Memory B cell (primary cell): ENCODE results near the gene CHGA.

ENCODE experiments used
- ATAC-seq: fragments of 150-1000 bp; cut with Tn5 transposase; 2 replicates; pipeline ENCODE4 v1.10.0; 2021; ENCODE audit warnings: low read depth, mild to moderate bottlenecking, moderate library complexity
- DNase-seq, 2 donors: peaks; one replicate each; pipeline ENCODE4 v3.0.0; 2022; ENCODE audit warnings: low spot score in 2 of 2
- H3K27ac Mint-ChIP-seq: one replicate; pipeline ENCODE4 v1.8.0; 2022; ENCODE audit warnings: mild to moderate bottlenecking, moderate library complexity, mixed read lengths
- H3K27me3 Mint-ChIP-seq: one replicate; pipeline ENCODE4 v1.8.0; 2022; ENCODE audit warnings: mixed read lengths
- H3K36me3 Mint-ChIP-seq: one replicate; pipeline ENCODE4 v1.8.0; 2022; ENCODE audit warnings: mild to moderate bottlenecking, mixed read lengths
- H3K4me1 Mint-ChIP-seq: one replicate; pipeline ENCODE4 v1.8.0; 2022; ENCODE audit warnings: mixed read lengths
- H3K4me3 Mint-ChIP-seq: one replicate; pipeline ENCODE4 v1.8.0; 2022; ENCODE audit warnings: mild to moderate bottlenecking, moderate library complexity, mixed read lengths
- H3K9me3 Mint-ChIP-seq: one replicate; pipeline ENCODE4 v1.8.0; 2022; ENCODE audit warnings: mixed read lengths

CHGA gene

GRCh38 chr14:92940543-92940942 is 17.6 kb downstream of the CHGA start:
- Mint-ChIP-seq H3K9me3 (no peaks in the 10 kb centered on the region), H3K4me1 (peaks cover 2% of the 10 kb centered on the region), H3K27ac (no peak overlapping the region), H3K4me3 (no peak overlapping the region), H3K27me3 (no peaks in the 10 kb centered on the region), H3K36me3 (peaks cover 11% of the 10 kb centered on the region)
- ATAC-seq (no peak), DNase-seq (no peak)

GRCh38 chr14:92941531-92941930 is 18.6 kb downstream of the CHGA start:
- H3K27ac Mint-ChIP-seq, result no peak overlapping the region
- H3K4me3 Mint-ChIP-seq, result no peak overlapping the region
- peaks cover 2% of the 10 kb centered on the region for H3K4me1 Mint-ChIP-seq
- H3K36me3 Mint-ChIP-seq, result peaks cover 9% of the 10 kb centered on the region
- ATAC-seq (no peak), DNase-seq (no peak)
- no peaks in the 10 kb centered on the region for H3K9me3 Mint-ChIP-seq
- H3K27me3 Mint-ChIP-seq, result no peaks in the 10 kb centered on the region

DNA sequence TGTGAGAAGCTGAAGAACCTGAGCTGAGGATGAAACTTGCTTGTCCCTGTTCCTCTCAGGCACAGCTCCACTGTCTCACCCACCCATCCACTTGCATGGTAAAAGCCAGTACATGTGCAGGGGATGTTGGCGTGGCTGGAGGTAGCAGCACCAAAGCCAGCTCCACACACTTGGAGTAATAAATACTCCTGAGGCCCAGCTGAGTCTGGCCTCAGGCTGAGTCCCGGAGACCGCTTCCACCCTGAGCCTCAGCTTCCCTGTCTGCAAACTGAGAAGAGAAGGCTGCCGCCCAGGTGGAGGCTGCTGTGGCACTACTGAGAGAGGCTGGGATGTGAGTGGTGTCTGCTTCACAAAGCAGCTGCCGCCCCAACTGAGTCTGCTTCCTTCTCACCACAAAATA is 19.2 kb downstream of the CHGA start:
- ATAC-seq, result no peak
- H3K36me3 Mint-ChIP-seq, result peaks cover 12% of the 10 kb centered on the region

GRCh38 chr14:92942576-92942975 is 19.6 kb downstream of the CHGA start:
- Mint-ChIP-seq H3K27ac (no peak overlapping the region), H3K36me3 (peaks cover 14% of the 10 kb centered on the region), H3K27me3 (no peaks in the 10 kb centered on the region), H3K4me3 (no peak overlapping the region), H3K9me3 (no peaks in the 10 kb centered on the region), H3K4me1 (peaks cover 2% of the 10 kb centered on the region)
- no peak for ATAC-seq
- no peak for DNase-seq

More for the DNA sequence above, 19.2 kb downstream of the CHGA start:
- Mint-ChIP-seq H3K9me3 (no peaks in the 10 kb centered on the region), H3K4me1 (peaks cover 2% of the 10 kb centered on the region), H3K4me3 (no peak overlapping the region), H3K27me3 (no peaks in the 10 kb centered on the region), H3K27ac (no peak overlapping the region)
- DNase-seq, result no peak

DNA sequence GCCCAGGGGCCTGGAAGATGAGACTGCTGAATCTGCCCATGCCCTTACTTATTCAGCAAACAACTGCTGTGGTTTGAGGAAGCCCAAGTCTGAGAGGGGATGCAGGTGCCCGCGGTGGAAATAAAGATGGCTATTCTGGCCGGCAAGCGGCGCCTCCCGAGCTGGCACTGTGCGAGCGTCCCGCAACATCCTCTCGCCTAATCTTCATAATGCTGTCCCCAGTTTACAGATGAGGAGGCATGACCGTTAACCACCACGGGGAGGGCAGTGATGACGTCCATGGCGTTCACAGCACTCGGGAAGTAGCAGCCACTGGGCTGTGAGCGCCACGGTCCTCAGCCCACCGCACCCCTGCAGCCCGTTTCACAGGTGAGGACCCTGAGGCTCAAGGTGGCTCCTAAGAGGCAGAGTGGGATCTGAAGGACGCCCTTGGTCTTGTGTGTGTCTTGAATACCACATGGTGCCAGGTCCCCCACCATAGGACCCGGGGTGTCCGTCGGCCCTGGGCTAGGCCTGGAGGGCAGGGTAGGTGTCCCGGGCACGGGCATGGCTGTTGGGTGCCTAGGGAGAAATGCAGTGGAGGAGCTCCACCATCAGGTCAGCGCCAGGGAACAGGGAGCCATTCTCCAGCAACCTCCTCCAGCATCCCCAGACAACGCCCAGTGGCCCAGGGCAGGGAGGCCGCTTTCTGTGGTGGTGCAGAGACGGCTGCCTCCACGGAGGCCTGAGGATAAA is 20.2 kb downstream of the CHGA start:
- no peak overlapping the region for H3K27ac Mint-ChIP-seq

DNA sequence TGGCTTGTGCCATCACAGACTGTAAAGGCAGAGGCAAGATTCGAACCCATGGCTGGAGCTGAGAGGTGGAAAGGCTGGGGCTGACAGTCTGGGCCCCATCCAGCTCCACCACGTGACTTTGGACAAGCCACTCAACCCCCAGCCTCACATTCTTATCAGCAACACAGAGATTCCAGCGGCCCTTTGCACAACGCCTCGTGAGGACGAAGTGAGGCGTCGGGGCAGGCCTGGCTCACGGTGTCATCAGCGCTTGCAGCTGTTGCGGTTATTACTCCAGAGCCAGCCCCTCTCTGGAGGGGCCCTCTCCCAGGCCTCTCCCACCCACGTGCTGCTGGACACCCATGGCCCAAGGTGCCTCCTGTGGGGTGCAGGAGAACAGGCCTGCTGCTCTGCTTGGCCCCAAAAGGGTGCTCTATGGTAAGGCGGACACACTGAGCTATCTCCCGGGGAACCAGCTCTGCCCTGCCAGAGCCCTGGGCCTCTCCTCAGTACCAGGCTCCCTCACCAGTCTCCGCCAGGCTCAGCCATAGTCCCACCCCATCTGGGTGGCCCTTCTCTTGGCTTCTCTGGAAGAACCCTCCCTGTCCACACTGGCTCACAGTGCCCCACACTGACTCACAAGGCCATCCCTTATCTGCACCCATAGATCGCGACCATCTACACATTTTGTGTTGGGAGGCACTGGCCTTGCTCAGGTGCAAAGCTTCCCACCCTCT is 21.1 kb downstream of the CHGA start:
- Mint-ChIP-seq H3K27me3 (no peaks in the 10 kb centered on the region), H3K4me1 (peaks cover 2% of the 10 kb centered on the region), H3K9me3 (no peaks in the 10 kb centered on the region), H3K36me3 (peaks cover 19% of the 10 kb centered on the region), H3K27ac (no peak overlapping the region), H3K4me3 (no peak overlapping the region)
- no peak for ATAC-seq
- no peak for DNase-seq

More for the DNA sequence above, 20.2 kb downstream of the CHGA start:
- Mint-ChIP-seq H3K9me3 (no peaks in the 10 kb centered on the region), H3K36me3 (peaks cover 19% of the 10 kb centered on the region), H3K4me1 (peaks cover 2% of the 10 kb centered on the region), H3K27me3 (no peaks in the 10 kb centered on the region), H3K4me3 (no peak overlapping the region)
- DNase-seq (no peak), ATAC-seq (no peak)

GRCh38 chr14:92944976-92945375 is 22.0 kb downstream of the CHGA start:
- ATAC-seq, result no peak
- H3K36me3 Mint-ChIP-seq, result peaks cover 20% of the 10 kb centered on the region
- H3K4me3 Mint-ChIP-seq, result no peak overlapping the region
- peaks cover 2% of the 10 kb centered on the region for H3K4me1 Mint-ChIP-seq
- no peak overlapping the region for H3K27ac Mint-ChIP-seq
- DNase-seq, result no peak
- no peaks in the 10 kb centered on the region for H3K27me3 Mint-ChIP-seq
- H3K9me3 Mint-ChIP-seq, result no peaks in the 10 kb centered on the region

DNA sequence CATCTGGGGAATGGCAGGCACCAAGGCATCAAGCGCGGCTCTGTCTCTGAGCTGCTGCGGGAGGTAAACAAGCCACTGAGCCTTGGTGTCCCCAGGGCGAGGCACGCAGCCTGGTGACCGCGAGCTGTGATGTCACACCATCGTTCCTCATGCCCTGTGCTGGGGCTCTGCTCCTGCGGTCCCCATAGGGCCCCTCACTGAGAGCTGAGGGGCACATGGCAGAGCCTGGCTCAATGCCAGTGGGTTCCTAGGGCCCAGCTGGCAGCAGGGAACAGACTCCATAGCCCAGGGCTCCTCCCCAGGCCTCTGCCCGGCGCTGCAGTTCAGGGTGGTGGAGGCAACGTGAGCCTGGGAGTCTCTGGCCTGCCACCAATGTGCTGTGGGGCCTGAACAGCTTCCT is 22.6 kb downstream of the CHGA start:
- DNase-seq, result no peak
- no peak overlapping the region for H3K4me3 Mint-ChIP-seq
- peaks cover 2% of the 10 kb centered on the region for H3K4me1 Mint-ChIP-seq
- ATAC-seq, result no peak
- H3K27me3 Mint-ChIP-seq, result no peaks in the 10 kb centered on the region
- no peaks in the 10 kb centered on the region for H3K9me3 Mint-ChIP-seq
- H3K27ac Mint-ChIP-seq, result no peak overlapping the region
- peaks cover 22% of the 10 kb centered on the region for H3K36me3 Mint-ChIP-seq

DNA sequence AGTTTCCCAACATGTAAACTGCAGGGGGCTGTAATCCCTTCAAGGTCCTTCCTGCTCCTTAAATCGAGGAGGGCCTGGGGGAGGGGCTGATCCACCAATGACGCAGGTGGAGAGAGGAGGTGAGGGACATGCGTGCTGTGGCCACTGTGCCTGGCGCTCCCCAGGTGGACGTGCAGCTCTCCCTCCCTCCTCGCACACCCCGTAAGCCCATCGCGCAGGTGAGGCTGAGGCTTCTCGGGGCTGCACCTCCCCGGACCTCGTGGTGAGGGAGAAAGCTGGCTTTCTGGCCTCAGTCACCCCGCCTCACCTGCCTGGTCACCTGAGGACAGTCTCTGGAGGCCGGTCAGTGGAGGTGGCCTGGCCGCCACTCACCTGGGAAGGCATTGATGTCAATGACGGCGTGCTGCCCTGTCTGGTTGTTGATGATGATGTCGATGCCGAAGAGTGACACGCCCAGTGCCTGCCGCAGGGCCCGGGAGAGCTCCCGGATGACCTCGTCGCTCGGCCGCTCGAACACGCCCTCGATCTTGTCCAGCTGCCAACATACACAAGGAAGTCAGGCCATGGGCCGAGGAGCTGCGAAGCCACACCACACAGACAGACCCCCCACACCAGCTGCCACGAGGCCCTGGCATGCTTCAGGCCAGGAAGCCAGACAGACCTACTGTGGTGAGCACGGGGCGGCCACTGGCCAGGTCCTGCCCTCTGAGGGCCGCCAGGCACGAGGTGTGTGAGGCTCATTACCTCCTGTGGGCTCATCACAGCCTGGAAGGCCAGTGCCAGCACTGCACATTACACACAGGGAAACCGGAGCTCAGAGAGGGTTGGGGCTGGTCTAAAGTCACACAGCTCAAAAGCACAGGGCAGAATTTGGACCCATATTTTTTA is 23.3 kb downstream of the CHGA start:
- DNase-seq (no peak), ATAC-seq (no peak)
- Mint-ChIP-seq H3K9me3 (no peaks in the 10 kb centered on the region), H3K27ac (no peak overlapping the region), H3K27me3 (no peaks in the 10 kb centered on the region), H3K4me1 (peaks cover 2% of the 10 kb centered on the region), H3K36me3 (peaks cover 26% of the 10 kb centered on the region), H3K4me3 (no peak overlapping the region)

GRCh38 chr14:92946847-92947545 is 24.0 kb downstream of the CHGA start:
- peaks cover 3% of the 10 kb centered on the region for H3K4me1 Mint-ChIP-seq
- ATAC-seq (no peak), DNase-seq (no peak)
- no peak overlapping the region for H3K4me3 Mint-ChIP-seq
- H3K9me3 Mint-ChIP-seq, result no peaks in the 10 kb centered on the region
- H3K36me3 Mint-ChIP-seq, result peaks cover 24% of the 10 kb centered on the region
- no peak overlapping the region for H3K27ac Mint-ChIP-seq
- H3K27me3 Mint-ChIP-seq, result no peaks in the 10 kb centered on the region

DNA sequence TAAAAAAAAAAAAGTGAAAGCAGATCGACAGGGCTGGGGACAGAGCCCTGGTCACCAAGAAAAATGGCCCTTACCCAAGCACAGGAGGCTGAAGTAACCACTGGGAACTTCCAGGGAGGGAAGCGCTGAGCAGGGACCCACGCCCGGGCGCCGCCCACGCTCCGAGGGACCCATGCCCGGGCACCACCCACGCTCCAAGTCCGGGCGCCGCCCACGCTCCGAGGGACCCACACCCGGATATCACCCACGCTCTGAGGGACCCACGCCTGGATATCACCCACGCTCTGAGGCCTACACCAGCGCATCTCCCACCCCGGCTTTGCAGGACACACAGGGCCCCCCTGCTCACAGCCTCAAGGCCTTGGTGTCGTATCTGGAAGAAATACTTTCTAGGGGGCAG is 25.7 kb downstream of the CHGA start:
- Mint-ChIP-seq H3K27me3 (no peaks in the 10 kb centered on the region), H3K9me3 (no peaks in the 10 kb centered on the region), H3K36me3 (peaks cover 24% of the 10 kb centered on the region), H3K4me1 (peaks cover 6% of the 10 kb centered on the region), H3K4me3 (no peak overlapping the region), H3K27ac (no peak overlapping the region)
- ATAC-seq, result no peak
- DNase-seq, result no peak

DNA sequence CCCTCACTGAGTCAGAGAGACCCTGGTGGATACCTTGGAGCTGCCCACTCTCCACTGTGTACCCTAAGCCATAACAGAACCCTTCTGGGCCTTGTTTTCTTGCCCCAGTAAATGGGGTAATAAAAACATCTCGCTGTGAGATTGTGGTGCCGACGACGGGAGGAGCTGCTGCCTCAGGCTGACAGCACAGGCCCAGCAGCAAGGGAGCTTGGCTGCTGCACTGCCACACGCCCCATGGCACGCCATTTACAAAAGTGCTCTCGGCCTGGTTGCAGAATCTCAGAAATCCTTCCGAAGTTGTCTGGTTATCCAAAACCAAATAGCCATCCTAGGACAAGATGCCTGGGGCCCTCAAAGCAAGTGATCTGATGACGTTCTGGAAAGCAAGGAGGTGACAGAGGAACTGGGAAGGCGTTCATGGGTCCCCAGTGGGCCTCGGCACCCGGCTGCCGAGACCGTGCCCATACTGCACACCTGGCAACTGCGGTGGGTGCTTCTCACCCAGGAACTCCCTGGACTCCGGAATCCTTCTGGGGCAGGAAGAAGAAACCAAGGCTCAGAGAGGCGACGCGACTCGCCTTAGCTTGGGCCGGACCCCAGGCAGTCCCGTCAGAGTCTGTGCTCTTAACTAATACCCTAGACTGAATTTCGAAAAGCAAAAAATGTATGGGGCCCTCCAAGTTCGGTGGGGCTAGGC is 26.7 kb downstream of the CHGA start:
- no peaks in the 10 kb centered on the region for H3K9me3 Mint-ChIP-seq
- no peak overlapping the region for H3K4me3 Mint-ChIP-seq
- H3K36me3 Mint-ChIP-seq, result peaks cover 19% of the 10 kb centered on the region
- peaks cover 6% of the 10 kb centered on the region for H3K4me1 Mint-ChIP-seq
- DNase-seq, result no peak
- H3K27ac Mint-ChIP-seq, result no peak overlapping the region
- H3K27me3 Mint-ChIP-seq, result no peaks in the 10 kb centered on the region
- ATAC-seq, result no peak

- H3K9me3 Mint-ChIP-seq, result no peaks in the 10 kb centered on the region
- ATAC-seq, result no peak
- DNase-seq, result no peak
- peaks cover 17% of the 10 kb centered on the region for H3K36me3 Mint-ChIP-seq
- H3K4me3 Mint-ChIP-seq, result no peak overlapping the region
- H3K27ac Mint-ChIP-seq, result no peak overlapping the region
- no peaks in the 10 kb centered on the region for H3K27me3 Mint-ChIP-seq
- peaks cover 6% of the 10 kb centered on the region for H3K4me1 Mint-ChIP-seq
These were observed 27.2 kb downstream of the CHGA start for GRCh38 chr14:92950193-92950540.
